Measurements from ENCODE around the gene RSPH6A. TPM values are rescaled to one million over a fixed set of nuclear protein-coding genes. Genes with fewer than 3 reads are reported as not detected.

Gene RSPH6A
- total and polyA plus RNA-seq, 2 of the 13 experiments (the other 11 are each of a cell fraction or from before 2014, with no cell fraction given) = 0.07 TPM; not detected in 1

GRCh38 chr19:45779231-45780145 is 35.6 kb downstream of the RSPH6A start (continued):
- TF ChIP-seq ZBTB46 (CRISPR knock-in tag; IDR thresholded peaks at IDR 0.05; ENCODE audit: borderline replicate concordance) (no peak), TOPORS (CRISPR knock-in tag; IDR thresholded peaks at IDR 0.05) (no peak), ZBTB33 (CRISPR knock-in tag; IDR thresholded peaks at IDR 0.05) (peak; percentile 49; the same call in 1 of the 2 replicates), ZNF749 (CRISPR knock-in tag; IDR thresholded peaks at IDR 0.05; ENCODE audit: borderline replicate concordance) (no peak), ZNF430 (CRISPR knock-in tag; IDR thresholded peaks at IDR 0.05) (no peak), AKAP8 (CRISPR knock-in tag; IDR thresholded peaks at IDR 0.05) (0 out of 2 replicates have a peak, but pooled peaks have one; percentile 19), KDM3A (CRISPR knock-in tag; IDR thresholded peaks at IDR 0.05; ENCODE audit: low read depth) (no peak), ZNF136 (CRISPR knock-in tag; IDR thresholded peaks at IDR 0.05; ENCODE audit: low read depth) (no peak), ELF1 (CRISPR knock-in tag; IDR thresholded peaks at IDR 0.05) (no peak), HOMEZ (CRISPR knock-in tag; IDR thresholded peaks at IDR 0.05; ENCODE audit: low read depth) (no peak), ZNF12 (CRISPR knock-in tag; IDR thresholded peaks at IDR 0.05) (no peak), SMAD1 (CRISPR knock-in tag; IDR thresholded peaks at IDR 0.05; ENCODE audit: borderline replicate concordance, low read depth) (no peak), ZNF235 (CRISPR knock-in tag; IDR thresholded peaks at IDR 0.05; ENCODE audit: borderline replicate concordance) (0 out of 2 replicates have a peak, but pooled peaks have one; percentile 51), ZMYM3 (CRISPR knock-in tag; IDR thresholded peaks at IDR 0.05) (no peak), ZNF605 (CRISPR knock-in tag; IDR thresholded peaks at IDR 0.05) (no peak), FOXM1 (CRISPR knock-in tag; IDR thresholded peaks at IDR 0.05) (no peak), TFDP2 (CRISPR knock-in tag; IDR thresholded peaks at IDR 0.05) (no peak), BCL6 (CRISPR knock-in tag; IDR thresholded peaks at IDR 0.05) (no peak), ZMAT5 (CRISPR knock-in tag; IDR thresholded peaks at IDR 0.05; ENCODE audit: borderline replicate concordance, low read depth) (no peak), NBN (conservative IDR thresholded peaks at IDR 0.05) (no peak), REL (CRISPR knock-in tag; conservative IDR thresholded peaks at IDR 0.05) (no peak)

All from HepG2 (cell line).